Right atrium auricular region (tissue), 2 donors: ENCODE measurements around the gene KIF24. TPM values are rescaled to one million over a fixed set of nuclear protein-coding genes. Genes with fewer than 3 reads are reported as not detected.
A peak's percentile ranks its signal among the peaks of the same experiment; 100 is the strongest.
"Not testable (repeated sequence)": the region's sequence is repeated elsewhere in the genome, so short reads cannot be mapped to it uniquely, and the experiment has no call there.

Source experiments
- DNase-seq: peaks from one replicate; pipeline ENCODE4 v3.0.0-alpha.2; 2019; ENCODE audit warnings: low spot score
- H3K27ac ChIP-seq, 2 donors: fragments of 200-600 bp; sonication (generic); 1 replicate in 1 of 2; 2 replicates in 1 of 2; pipeline ENCODE4 v1.5.1; 2016 to 2019
- H3K27me3 ChIP-seq, 2 donors: fragments of 200-600 bp; sonication (generic); one replicate each; pipeline versions ENCODE4 v1.5.1 to v1.6.0; 2017 to 2019
- H3K36me3 ChIP-seq: fragments of 200-600 bp; sonication (generic); one replicate; pipeline ENCODE4 v1.5.1; 2016
- H3K4me1 ChIP-seq, 2 donors: fragments of 200-600 bp; sonication (generic); one replicate each; pipeline versions ENCODE4 v1.5.1 to v1.6.0; 2017 to 2019
- H3K4me3 ChIP-seq, 2 donors: fragments of 200-600 bp; sonication (generic); 1 replicate in 1 of 2; 2 replicates in 1 of 2; pipeline ENCODE4 v1.5.1; 2017 to 2019; ENCODE audit warnings: mild to moderate bottlenecking in 1 of 2, moderate library complexity in 1 of 2
- H3K9me3 ChIP-seq, 2 donors: fragments of 200-600 bp; sonication (generic); one replicate each; pipeline ENCODE4 v1.5.1; 2019
- CTCF ChIP-seq, 2 donors: fragments of 200-600 bp; sonication (generic); IDR thresholded peaks; one replicate each; pipeline ENCODE4 v1.5.1; 2019; ENCODE audit warnings: antibody characterized with exemption in 2 of 2
- total RNA-seq, 2 donors: library from RNA; depleted of rRNA; stranded (reverse); fragments of >200 nt; gene quantifications; one replicate each; pipeline ENCODE4 v1.1.0, GENCODE V29; 2016

Gene KIF24
- total RNA-seq, 2 donors from 2014 or later = 0.43 to 0.52 TPM

DNA sequence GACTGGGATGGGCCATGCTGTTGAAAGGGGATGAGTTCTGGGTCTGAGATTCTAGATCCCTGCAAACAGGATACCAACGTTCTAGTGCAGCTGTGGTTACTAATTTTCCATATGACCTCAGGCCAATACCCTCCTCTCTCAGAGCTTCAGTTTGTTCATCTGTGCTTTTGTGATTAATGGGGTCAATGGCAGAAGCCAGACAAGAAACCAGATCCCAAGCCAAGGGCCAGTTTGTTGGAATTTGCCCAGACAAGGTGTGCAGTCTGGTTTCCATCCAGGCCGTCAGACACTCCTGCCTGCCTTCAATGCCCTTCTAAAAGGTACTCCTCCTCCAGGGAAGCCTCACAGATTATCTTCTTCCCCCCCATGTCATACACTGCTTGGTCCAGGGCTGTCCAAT, 36.2 kb upstream of the KIF24 start:
- no peak for TF ChIP-seq CTCF (IDR thresholded peaks at IDR 0.05)
- no peaks in the 10 kb centered on the region for H3K27me3 ChIP-seq
- DNase-seq = no peak
- H3K9me3 ChIP-seq = no peaks in the 10 kb centered on the region
- no peak overlapping the region for H3K4me3 ChIP-seq
- H3K27ac ChIP-seq = no peak overlapping the region
- no peaks in the 10 kb centered on the region for H3K36me3 ChIP-seq
- H3K4me1 ChIP-seq = peaks cover 0 to 23% of the 10 kb centered on the region in 2 donors

- Histone ChIP-seq H3K4me1 (peaks cover 0 to 21% of the 10 kb centered on the region in 2 donors), H3K9me3 (no peaks in the 10 kb centered on the region), H3K4me3 (no peak overlapping the region), H3K27ac (peak overlapping the region; percentile 2 to 57), H3K36me3 (no peaks in the 10 kb centered on the region), H3K27me3 (no peaks in the 10 kb centered on the region)
- TF ChIP-seq CTCF (IDR thresholded peaks at IDR 0.05) = no peak
- DNase-seq = no peak
Observed at GRCh38 chr9:34363619-34364351, 34.7 kb upstream of the KIF24 start.

GRCh38 chr9:34362614-34363214, 33.6 kb upstream of the KIF24 start:
- Histone ChIP-seq H3K4me3 (no peak overlapping the region), H3K36me3 (no peaks in the 10 kb centered on the region), H3K9me3 (no peaks in the 10 kb centered on the region), H3K27ac (no peak overlapping the region), H3K27me3 (no peaks in the 10 kb centered on the region), H3K4me1 (peaks cover 0 to 21% of the 10 kb centered on the region in 2 donors)
- TF ChIP-seq CTCF (IDR thresholded peaks at IDR 0.05) = no peak
- DNase-seq = no peak

DNA sequence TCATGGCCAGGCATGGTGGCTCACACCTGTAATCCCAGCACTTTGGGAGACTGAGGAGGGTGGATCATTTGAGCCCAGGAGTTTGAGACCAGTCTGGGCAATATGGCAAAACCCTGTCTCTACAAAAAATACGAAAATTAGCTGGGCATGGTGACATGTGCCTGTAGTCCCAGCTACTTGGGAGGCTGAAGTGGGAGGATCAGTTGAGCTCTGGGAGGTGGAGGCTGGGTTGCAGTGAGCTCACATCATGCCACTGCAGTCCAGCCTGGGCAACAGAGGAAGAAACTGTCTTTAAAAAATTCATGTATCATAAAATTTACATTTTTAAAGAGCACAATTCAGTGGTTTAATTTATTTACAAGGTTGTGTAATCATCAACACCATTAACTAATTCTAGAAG, 23.9 kb upstream of the KIF24 start:
- H3K4me3 ChIP-seq, H3K27me3 ChIP-seq, H3K27ac ChIP-seq, H3K36me3 ChIP-seq, DNase-seq, H3K4me1 ChIP-seq: not testable (repeated sequence)
- peaks cover 0 to 14% of the 10 kb centered on the region in 2 donors for H3K9me3 ChIP-seq

- H3K27ac ChIP-seq, H3K36me3 ChIP-seq, H3K4me3 ChIP-seq, DNase-seq, H3K27me3 ChIP-seq, H3K4me1 ChIP-seq: not testable (repeated sequence)
- H3K9me3 ChIP-seq = peaks cover 0 to 14% of the 10 kb centered on the region in 2 donors
Observed at GRCh38 chr9:34352122-34352652, 23.1 kb upstream of the KIF24 start.

- Histone ChIP-seq H3K27me3 (no peaks in the 10 kb centered on the region), H3K4me3 (no peak overlapping the region), H3K27ac (no peak overlapping the region), H3K4me1 (peaks cover 0 to 19% of the 10 kb centered on the region in 2 donors), H3K9me3 (no peaks in the 10 kb centered on the region), H3K36me3 (no peaks in the 10 kb centered on the region)
- no peak for DNase-seq
- no peak for TF ChIP-seq CTCF (IDR thresholded peaks at IDR 0.05)
Observed at GRCh38 chr9:34349324-34349723, 20.3 kb upstream of the KIF24 start.
